ENCODE measurements around the gene ITIH6. TPM values are rescaled to one million over a fixed set of nuclear protein-coding genes. Genes with fewer than 3 reads are reported as not detected.

The ITIH6 gene
- total RNA-seq, 1 experiment from 2014 or later = not detected

- intact Hi-C loops (cut with micrococcal nuclease) = no loop called here
- Mint-ChIP-seq H3K27me3 (ENCODE audit: insufficient read depth, unreplicated experiment) (peaks cover 49% of the 10 kb centered on the region), H3K9me3 (ENCODE audit: unreplicated experiment) (no peaks in the 10 kb centered on the region), H3K4me3 (ENCODE audit: unreplicated experiment) (no peak overlapping the region), H3K4me1 (ENCODE audit: insufficient read depth, unreplicated experiment) (no peaks in the 10 kb centered on the region), H3K27ac (ENCODE audit: low read depth, unreplicated experiment) (no peak overlapping the region), H3K36me3 (ENCODE audit: insufficient read depth, unreplicated experiment) (no peaks in the 10 kb centered on the region)
- no peak for TF ChIP-seq CTCF (IDR thresholded peaks at IDR 0.05; ENCODE audit: unreplicated experiment)
- BruUV-seq (replicated peaks) = no TSS peak
- no peak for DNase-seq (ENCODE audit: unreplicated experiment)
- CTCF ChIA-PET = no interaction called here
- POLR2A ChIA-PET = no interaction called here
Observed at GRCh38 chrX:54710920-54711319, 87.1 kb downstream of the ITIH6 start.

- no peaks in the 10 kb centered on the region for H3K9me3 Mint-ChIP-seq (ENCODE audit: unreplicated experiment)
- intact Hi-C loops (cut with micrococcal nuclease) = no loop called here
- no peak for DNase-seq (ENCODE audit: unreplicated experiment)
- H3K4me3 Mint-ChIP-seq (ENCODE audit: unreplicated experiment) = no peak overlapping the region
- H3K36me3 Mint-ChIP-seq (ENCODE audit: insufficient read depth, unreplicated experiment) = no peaks in the 10 kb centered on the region
- no TSS peak for BruUV-seq (replicated peaks)
- H3K4me1 Mint-ChIP-seq (ENCODE audit: insufficient read depth, unreplicated experiment) = no peaks in the 10 kb centered on the region
- ChIA-PET CTCF (interaction anchor here (0.5 kb wide), 1 partner anchor 21 kb away, joined by 3 read pairs; no protein-coding TSS in a partner anchor), POLR2A (no interaction called here)
- TF ChIP-seq CTCF (IDR thresholded peaks at IDR 0.05; ENCODE audit: unreplicated experiment) = no peak
- H3K27ac Mint-ChIP-seq (ENCODE audit: low read depth, unreplicated experiment) = no peak overlapping the region
- H3K27me3 Mint-ChIP-seq (ENCODE audit: insufficient read depth, unreplicated experiment) = peaks cover 54% of the 10 kb centered on the region
Observed at GRCh38 chrX:54708404-54708803, 89.7 kb downstream of the ITIH6 start.

Other genes with a start within 250 kb of the ITIH6 start
- 34.3 and 48.6 TPM in 2 replicates for gene MAGED2, start 9.5 kb upstream of the ITIH6 start, total RNA-seq (2022)
- gene TRO, start 122.6 kb upstream of the ITIH6 start, total RNA-seq (2022) = not detected in 2 replicates
- gene PFKFB1, start 195.9 kb upstream of the ITIH6 start, total RNA-seq (2022) = 0.27 and 0.37 TPM in 2 replicates
- 11.8 and 14.0 TPM in 2 replicates for gene APEX2, start 202.1 kb upstream of the ITIH6 start, total RNA-seq (2022)
- gene ALAS2, start 232.7 kb upstream of the ITIH6 start, total RNA-seq (2022) = not detected in 2 replicates

Measured in MCF 10A (cell line).